Ramos (cell line): ENCODE measurements around the gene ZNF335.

Experiments
- in situ Hi-C: fragments of 300-500 bp; cut with MboI; formaldehyde crosslinking; loops from one replicate; pipeline ENCODE4 v1.14.3; 2022; ENCODE audit warnings: low sequenced_read_pairs; ENCODE audit not compliant: unreplicated experiment

ZNF335 gene

GRCh38 chr20:45944151-45944964 lies 27.6 kb downstream of the ZNF335 start:
- in situ Hi-C loops: loop anchor here (25.0 kb wide), 1 partner anchor 132 kb away; the partner anchor contains the start of gene UBE2C

DNA sequence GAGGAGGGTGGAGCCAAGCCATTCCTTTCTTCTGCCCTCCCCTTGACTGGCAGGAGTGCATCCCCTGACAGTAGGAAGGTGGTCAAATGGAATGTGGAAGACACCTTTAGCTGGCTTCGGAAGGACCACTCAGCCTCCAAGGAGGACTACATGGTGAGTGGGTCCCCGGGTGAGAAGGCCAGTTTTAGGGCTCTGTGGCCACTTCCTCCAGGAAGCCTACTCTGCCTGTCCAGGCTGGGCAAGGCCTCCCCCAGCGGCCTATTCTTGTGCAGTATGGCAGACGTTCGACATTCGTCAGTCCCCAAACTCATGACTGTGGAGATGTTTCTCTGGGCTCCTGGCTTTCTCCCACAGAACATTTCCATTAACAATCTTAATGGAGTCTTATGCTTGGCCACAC lies 28.4 kb downstream of the ZNF335 start:
- in situ Hi-C loops: loop anchor here (25.0 kb wide), 1 partner anchor 131 kb away; the partner anchor contains the start of gene UBE2C

- in situ Hi-C loops: loop anchor here (25.0 kb wide), 1 partner anchor 128 kb away; the partner anchor contains the start of gene UBE2C
Measured at GRCh38 chr20:45940469-45940868, 31.5 kb downstream of the ZNF335 start.

DNA sequence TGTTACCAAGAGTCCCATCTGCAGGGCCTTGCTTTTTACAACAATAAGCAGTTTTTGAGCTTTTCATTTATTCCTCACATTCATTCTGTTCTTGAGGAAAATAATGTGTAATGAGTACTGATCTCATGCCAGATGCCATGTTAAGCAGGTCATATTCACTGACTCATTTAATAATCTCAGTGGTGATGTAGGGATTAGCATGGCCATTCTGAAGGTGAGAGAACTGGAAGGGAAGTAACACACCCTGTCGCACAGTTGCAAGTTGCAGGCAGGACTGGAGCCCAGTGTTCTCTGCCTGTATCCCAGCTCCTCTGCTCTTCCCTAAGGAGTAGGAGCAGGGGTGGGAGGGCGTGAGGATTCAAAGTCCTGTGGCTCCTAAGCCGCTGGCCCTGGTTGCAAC lies 31.9 kb downstream of the ZNF335 start:
- in situ Hi-C loops: loop anchor here (25.0 kb wide), 1 partner anchor 128 kb away; the partner anchor contains the start of gene UBE2C

DNA sequence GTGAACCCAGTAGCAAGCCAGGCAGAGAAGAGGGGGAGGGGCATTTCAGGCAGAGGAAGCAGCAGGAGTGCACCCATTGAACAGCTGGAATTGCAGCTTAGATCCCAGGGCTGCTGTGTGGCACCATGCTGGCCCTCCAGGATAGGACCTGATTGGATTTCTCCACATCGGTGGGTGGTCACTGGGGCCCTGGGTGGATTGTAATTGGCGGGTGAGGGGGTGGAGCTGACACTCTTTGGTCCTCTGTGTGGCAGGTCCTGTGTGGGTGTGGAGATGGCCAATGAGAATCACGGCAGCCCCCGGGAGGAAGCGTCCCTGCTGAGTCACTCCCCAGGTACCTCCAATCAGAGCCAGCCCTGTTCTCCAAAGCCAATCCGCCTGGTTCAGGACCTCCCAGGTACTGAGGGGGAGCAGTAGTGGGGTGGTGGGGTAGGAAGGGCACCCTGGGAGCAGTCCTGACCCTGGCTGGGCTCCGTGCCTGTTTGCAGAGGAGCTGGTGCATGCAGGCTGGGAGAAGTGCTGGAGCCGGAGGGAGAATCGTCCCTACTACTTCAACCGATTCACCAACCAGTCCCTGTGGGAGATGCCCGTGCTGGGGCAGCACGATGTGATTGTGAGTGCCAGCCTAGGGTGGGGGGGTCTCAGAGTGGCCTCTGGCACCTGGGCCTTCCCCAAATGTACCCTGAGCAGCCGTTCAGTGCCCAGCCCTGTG lies 33.1 kb downstream of the ZNF335 start:
- in situ Hi-C loops: loop anchor here (25.0 kb wide), 1 partner anchor 127 kb away; the partner anchor contains the start of gene UBE2C

- in situ Hi-C loops: loop anchor here (25.0 kb wide), 1 partner anchor 125 kb away; the partner anchor contains the start of gene UBE2C
Measured at GRCh38 chr20:45937765-45938164, 34.2 kb downstream of the ZNF335 start.

GRCh38 chr20:45935416-45936046 lies 36.5 kb downstream of the ZNF335 start:
- in situ Hi-C loops: loop anchor here (25.0 kb wide), 1 partner anchor 123 kb away; the partner anchor contains the start of gene UBE2C

- in situ Hi-C loops: loop anchor here (25.0 kb wide), 1 partner anchor 122 kb away; the partner anchor contains the start of gene UBE2C
Measured at GRCh38 chr20:45934586-45935415, 37.2 kb downstream of the ZNF335 start, which contains the start of gene PCIF1. Gene PCIF1, plus strand, starts transcription at chr20:45934683. Its CDS starts 4,317 bp downstream, at chr20:45939000.

DNA sequence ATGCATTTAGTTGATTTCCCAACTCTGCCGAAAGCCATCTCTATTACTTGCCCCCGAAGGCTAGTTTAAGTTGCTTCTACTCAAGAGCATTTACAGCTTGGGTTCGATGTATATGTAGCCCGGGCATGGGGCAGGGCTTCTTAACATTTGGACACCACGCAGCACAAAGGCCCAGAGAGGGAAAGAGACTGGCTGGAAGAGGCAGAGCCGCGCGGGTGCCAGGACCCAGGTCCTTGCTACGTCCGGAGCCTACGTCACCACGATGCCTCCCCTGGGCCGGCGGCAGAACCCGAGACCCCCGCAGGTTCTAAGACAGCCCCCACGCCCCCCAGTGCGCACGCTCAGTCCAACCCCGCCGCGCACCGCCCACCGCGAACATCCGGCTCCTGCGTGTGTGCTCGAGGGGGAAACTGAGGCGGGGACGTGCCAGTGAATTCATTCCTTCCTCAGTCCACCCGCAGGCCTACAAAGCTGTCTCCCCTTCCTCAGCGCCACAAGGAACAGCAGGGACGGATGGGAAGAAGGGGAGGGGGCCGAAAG lies 37.9 kb downstream of the ZNF335 start:
- in situ Hi-C loops: loop anchor here (25.0 kb wide), 1 partner anchor 122 kb away; the partner anchor contains the start of gene UBE2C

GRCh38 chr20:45933266-45934045 lies 38.5 kb downstream of the ZNF335 start:
- in situ Hi-C loops: loop anchor here (25.0 kb wide), 1 partner anchor 121 kb away; the partner anchor contains the start of gene UBE2C

DNA sequence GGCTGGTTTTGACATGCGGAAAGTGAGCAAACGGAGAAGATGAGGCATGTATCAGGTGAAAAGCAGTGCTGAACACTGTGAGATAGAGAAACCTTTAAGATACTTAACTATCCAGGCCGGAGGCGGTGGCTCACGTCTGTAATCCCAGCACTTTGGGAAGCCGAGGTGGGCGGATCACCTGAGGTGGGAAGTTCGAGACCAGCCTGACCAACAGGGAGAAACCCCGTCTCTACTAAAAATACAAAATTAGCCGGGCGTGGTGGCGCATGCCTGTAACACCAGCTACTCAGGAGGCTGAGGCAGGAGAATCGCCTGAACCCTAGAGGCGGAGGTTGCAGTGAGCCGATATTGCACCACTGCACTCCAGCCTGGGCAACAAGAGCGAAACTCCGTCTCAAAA lies 40.3 kb downstream of the ZNF335 start:
- in situ Hi-C loops: loop anchor here (25.0 kb wide), 1 partner anchor 119 kb away; the partner anchor contains the start of gene UBE2C

DNA sequence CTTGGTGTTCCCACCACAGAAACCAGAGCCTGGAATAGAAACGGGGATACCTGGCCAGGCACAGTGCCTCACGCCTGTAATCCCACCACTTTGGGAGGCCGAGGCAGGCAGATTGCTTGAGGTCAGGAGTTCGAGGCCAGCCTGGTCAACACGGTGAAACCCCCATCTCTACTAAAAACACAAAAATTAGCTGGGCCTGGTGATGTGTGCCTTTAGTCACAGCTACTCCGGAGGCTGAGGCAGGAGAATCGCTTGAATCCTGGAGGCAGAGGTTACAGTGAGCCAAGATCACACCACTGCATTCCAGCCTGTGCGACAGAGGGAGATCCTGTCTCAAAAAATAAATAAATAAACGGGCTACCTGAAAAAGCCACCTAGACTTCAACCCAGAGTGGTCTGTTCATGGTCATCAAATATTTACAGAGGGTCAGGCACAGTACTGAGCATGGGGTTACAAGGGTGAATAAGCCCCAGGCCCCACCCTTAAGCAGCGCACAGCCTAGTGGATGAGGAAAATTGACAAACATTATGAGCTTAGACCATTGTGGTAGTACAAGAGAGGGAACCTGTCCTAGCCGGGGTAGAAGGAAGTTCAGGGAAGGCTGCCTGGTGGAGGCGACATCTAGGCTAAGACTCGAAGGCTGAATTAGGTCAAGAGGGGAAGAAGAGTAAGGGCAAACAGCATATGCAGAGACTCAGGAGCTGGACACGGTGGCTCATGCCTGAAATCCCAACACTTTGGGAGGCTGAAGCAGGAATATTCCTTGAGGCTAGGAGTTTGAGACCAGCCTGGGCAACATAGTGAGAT lies 44.7 kb downstream of the ZNF335 start:
- in situ Hi-C loops: loop anchor here (10.0 to 25.0 kb wide), 2 partner anchors 62 to 115 kb away; partner anchors contain the start of gene UBE2C

- in situ Hi-C loops: loop anchor here (10.0 to 25.0 kb wide), 2 partner anchors 62 to 114 kb away; partner anchors contain the start of gene UBE2C
Measured at GRCh38 chr20:45926731-45927070, 45.3 kb downstream of the ZNF335 start.

- in situ Hi-C loops: loop anchor here (10.0 to 25.0 kb wide), 2 partner anchors 61 to 114 kb away; partner anchors contain the start of gene UBE2C
Measured at GRCh38 chr20:45925821-45926506, 46.0 kb downstream of the ZNF335 start.

- in situ Hi-C loops: loop anchor here (10.0 to 25.0 kb wide), 2 partner anchors 60 to 112 kb away; partner anchors contain the start of gene UBE2C
Measured at GRCh38 chr20:45924391-45925261, 47.4 kb downstream of the ZNF335 start.
